Measurements from ENCODE around the gene PCK2.
A peak's percentile ranks its signal among the peaks of the same experiment; 100 is the strongest.

Gene PCK2

DNA sequence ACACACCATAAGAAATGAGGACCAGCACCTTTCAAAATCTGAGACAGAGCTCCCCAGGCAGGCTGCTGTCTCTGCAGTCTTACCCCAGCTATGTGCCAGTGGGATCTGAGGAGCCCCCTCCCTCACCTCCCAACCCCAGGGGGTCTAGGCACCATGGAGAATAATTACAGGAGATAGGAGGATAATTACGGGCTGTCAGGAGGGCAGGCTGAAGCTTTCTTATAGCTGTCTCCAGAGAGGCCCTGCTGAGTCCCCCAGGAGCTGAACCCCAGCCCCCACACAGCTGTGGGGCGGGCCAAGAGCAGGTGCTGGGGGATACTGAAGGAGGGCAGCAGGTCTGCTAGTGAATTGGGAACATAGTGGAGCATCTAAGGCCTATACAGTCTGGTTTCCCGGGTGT is 16.0 kb upstream of the PCK2 start:
- no peak for DNase-seq (ENCODE audit: extremely low spot score)
- ChIA-PET POLR2A (interaction anchor here (6.4 kb wide), 1 partner anchor 16 kb away, joined by 76 read pairs; the partner anchor contains the start of gene PCK2), CTCF (interaction anchor here (1.0 kb wide), 1 partner anchor 19 kb away, joined by 3 read pairs; no protein-coding TSS in a partner anchor)
- no peak for TF ChIP-seq TARDBP (IDR thresholded peaks at IDR 0.05)
- TF ChIP-seq CTBP1 (IDR thresholded peaks at IDR 0.05; ENCODE audit: borderline replicate concordance), result no peak
- TF ChIP-seq ELF4 (IDR thresholded peaks at IDR 0.05), result no peak
- TF ChIP-seq ARNT (IDR thresholded peaks at IDR 0.05), result no peak
- no peak for TF ChIP-seq HDGF (IDR thresholded peaks at IDR 0.05; ENCODE audit: borderline replicate concordance)
- TF ChIP-seq ZNF384 (IDR thresholded peaks at IDR 0.05), result no peak
- no peak for TF ChIP-seq FOXA1 (IDR thresholded peaks at IDR 0.05)
- TF ChIP-seq SUZ12 (IDR thresholded peaks at IDR 0.05), result no peak
- no peak for TF ChIP-seq FOXK2 (IDR thresholded peaks at IDR 0.05)
- TF ChIP-seq, protein P1, sequence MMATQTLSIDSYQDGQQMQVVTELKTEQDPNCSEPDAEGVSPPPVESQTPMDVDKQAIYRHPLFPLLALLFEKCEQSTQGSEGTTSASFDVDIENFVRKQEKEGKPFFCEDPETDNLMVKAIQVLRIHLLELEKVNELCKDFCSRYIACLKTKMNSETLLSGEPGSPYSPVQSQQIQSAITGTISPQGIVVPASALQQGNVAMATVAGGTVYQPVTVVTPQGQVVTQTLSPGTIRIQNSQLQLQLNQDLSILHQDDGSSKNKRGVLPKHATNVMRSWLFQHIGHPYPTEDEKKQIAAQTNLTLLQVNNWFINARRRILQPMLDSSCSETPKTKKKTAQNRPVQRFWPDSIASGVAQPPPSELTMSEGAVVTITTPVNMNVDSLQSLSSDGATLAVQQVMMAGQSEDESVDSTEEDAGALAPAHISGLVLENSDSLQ (IDR thresholded peaks at IDR 0.05), result no peak
- TF ChIP-seq FOXM1 (IDR thresholded peaks at IDR 0.05; ENCODE audit: borderline replicate concordance), result no peak
- no peak for TF ChIP-seq L3MBTL2 (conservative IDR thresholded peaks at IDR 0.05)
- no peak for TF ChIP-seq SP1 (IDR thresholded peaks at IDR 0.05)
- TF ChIP-seq BHLHE40 (IDR thresholded peaks at IDR 0.05; ENCODE audit: borderline replicate concordance), result no peak
- TF ChIP-seq LEF1 (IDR thresholded peaks at IDR 0.05; ENCODE audit: borderline replicate concordance), result no peak
- TF ChIP-seq NFRKB (IDR thresholded peaks at IDR 0.05), result no peak

DNA sequence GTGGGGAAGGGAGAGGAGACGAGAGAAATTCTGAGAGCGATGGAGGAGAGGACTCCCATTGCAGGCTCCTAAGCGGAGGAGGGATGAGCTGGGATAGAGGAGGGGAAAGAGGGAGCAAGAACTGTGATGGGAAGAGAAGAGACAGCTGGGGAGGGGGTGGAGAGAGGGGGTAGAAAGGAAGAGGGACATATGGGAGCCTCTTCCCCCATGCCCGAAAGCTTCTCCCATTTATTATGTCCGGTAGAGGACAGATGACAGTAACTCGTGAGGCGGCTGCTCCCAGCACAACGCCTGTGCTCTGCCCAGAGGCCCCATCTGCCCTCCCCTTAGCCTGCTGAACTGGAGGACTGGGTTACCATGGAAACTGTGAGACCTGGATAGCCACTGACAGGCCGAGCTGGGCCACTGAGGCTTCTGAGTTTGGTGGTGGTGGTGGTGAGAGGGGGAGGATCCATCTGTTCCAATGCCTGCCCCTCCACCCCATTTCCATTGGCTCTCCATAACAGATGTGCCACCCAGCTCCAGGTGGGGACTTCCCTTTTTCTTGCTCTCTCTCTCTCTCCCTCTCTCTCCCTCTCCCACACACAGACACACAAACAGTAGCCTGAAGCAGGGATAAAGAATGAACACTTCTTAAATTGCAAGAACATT is 14.5 kb upstream of the PCK2 start:
- CTCF ChIA-PET, result interaction anchor here (0.7 to 3.9 kb wide), 5 partner anchors 11 to 268 kb away, joined by 3 to 36 read pairs (median 13); no protein-coding TSS in a partner anchor
- no peak for TF ChIP-seq FOXM1 (IDR thresholded peaks at IDR 0.05; ENCODE audit: borderline replicate concordance)
- TF ChIP-seq NFRKB (IDR thresholded peaks at IDR 0.05), result no peak
- no peak for TF ChIP-seq FOXA1 (IDR thresholded peaks at IDR 0.05)
- no peak for TF ChIP-seq CTBP1 (IDR thresholded peaks at IDR 0.05; ENCODE audit: borderline replicate concordance)
- no peak for TF ChIP-seq L3MBTL2 (conservative IDR thresholded peaks at IDR 0.05)
- no peak for TF ChIP-seq LEF1 (IDR thresholded peaks at IDR 0.05; ENCODE audit: borderline replicate concordance)
- no peak for DNase-seq (ENCODE audit: extremely low spot score)

DNA sequence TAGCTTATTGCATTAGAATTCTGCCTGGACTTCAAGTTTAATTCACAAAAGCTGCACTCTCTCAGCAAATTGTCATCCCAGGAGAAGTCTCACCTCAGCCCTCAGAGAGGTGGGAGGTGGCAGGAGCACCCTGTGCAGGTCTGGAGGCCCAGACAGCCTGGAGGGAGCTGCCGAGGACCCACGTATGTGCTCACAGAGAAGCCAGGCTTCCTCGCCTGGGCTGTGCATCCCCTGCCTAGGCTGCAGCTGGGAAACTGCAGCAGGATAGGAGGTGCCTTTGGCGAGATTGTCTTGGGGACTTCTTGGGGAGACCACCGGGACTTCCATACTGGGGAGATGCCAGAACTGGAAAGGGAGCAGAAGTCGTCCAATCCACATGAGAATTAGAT is 14.0 kb upstream of the PCK2 start:
- POLR2A ChIA-PET, result interaction anchor here (0.8 to 6.4 kb wide), 14 partner anchors 8 to 68 kb away, joined by 3 to 76 read pairs (median 6); partner anchors contain the start of genes CARMIL3, DCAF11, EMC9 and NRL

More for the DNA sequence above, 14.5 kb upstream of the PCK2 start:
- POLR2A ChIA-PET, result interaction anchor here (0.8 to 6.4 kb wide), 8 partner anchors 10 to 68 kb away, joined by 3 to 76 read pairs (median 9); partner anchors contain the start of genes CARMIL3, DCAF11, NRL and PCK2

DNA sequence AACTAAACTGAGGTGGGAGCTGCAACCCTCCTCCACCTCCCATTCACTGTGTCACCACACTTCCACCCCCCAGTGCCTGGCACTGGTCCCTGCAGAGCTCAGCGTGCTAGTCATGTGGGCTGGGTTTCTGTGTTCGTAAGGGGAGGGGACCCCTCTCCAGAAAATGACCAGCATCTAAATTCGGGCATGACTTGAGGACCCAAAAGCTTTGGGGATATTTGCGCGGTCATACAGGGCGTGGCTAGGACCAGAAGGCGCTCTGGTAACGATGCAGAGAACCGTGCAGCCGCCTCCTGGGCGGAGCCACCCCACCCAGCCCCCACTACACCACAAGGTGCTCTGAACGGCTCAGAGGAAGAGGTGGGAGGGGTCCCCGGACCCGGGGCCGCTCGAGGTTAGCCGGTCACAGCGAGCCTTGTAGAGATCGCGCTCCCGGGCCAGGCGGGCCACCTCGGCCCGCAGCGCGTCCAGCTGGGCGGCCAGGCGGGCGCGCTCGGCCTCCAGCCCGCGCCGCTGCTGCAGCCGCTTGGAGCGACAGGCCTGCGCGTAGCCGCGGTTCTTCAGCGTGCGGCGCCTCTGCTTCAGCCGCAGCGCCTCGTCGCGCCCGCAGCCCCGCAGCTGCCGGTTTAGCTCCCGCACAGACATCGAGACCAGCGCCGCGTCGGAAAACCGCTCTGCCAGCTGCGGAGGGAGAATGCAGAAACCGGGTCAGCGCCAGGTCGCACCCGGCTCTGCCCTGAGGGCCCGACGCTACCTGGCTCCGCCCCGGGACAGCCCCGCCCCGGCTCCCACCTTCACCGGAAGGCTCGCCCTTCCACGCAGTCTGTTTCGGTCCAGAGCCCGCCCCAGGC is 13.0 kb upstream of the PCK2 start:
- no peak for TF ChIP-seq ZNF384 (IDR thresholded peaks at IDR 0.05)
- peak; percentile 21; the same call in 1 of the 2 replicates for TF ChIP-seq L3MBTL2 (conservative IDR thresholded peaks at IDR 0.05)
- TF ChIP-seq FOXM1 (IDR thresholded peaks at IDR 0.05; ENCODE audit: borderline replicate concordance), result no peak
- POLR2A ChIA-PET, result interaction anchor here (0.8 to 6.4 kb wide), 16 partner anchors 8 to 67 kb away, joined by 3 to 76 read pairs (median 5); partner anchors contain the start of genes CARMIL3, DCAF11, EMC9 and NRL
- DNase-seq (ENCODE audit: extremely low spot score), result peak; percentile 62
- CTCF ChIA-PET, result interaction anchor here (0.6 to 3.9 kb wide), 5 partner anchors 10 to 80 kb away, joined by 3 to 36 read pairs (median 13); partner anchors contain the start of genes DCAF11, IRF9 and NRL

More for the DNA sequence above, 14.0 kb upstream of the PCK2 start:
- TF ChIP-seq SUZ12 (IDR thresholded peaks at IDR 0.05) (no peak), NFRKB (IDR thresholded peaks at IDR 0.05) (no peak), ZNF384 (IDR thresholded peaks at IDR 0.05) (no peak)
- TF ChIP-seq, protein P1 (IDR thresholded peaks at IDR 0.05), result no peak
- CTCF ChIA-PET, result interaction anchor here (0.6 to 3.9 kb wide), 7 partner anchors 11 to 268 kb away, joined by 3 to 36 read pairs (median 6); partner anchors contain the start of genes DCAF11, IRF9 and NRL
- no peak for DNase-seq (ENCODE audit: extremely low spot score)

DNA sequence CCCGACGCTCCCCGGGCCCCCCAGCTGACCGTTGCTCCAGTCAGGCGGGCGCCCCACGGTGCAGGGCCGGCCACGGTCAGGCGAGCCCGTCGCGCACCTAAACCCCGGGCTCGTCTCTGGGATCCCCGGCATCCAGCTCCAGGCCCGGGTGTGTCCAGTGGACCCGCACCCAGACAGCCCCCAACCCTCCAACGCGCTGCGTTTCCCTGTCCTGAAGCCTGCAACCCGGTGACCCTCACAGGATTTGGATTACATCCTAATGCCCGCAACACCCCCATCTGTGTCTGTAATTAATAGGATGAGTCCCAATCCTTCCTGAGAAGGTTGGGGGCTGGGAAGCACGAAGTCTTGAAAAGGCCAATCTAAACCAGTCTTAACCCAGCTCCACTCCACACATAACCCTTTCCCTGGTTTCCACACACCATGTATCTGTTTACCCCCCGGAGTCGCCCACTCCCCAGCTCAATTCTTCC is 12.3 kb upstream of the PCK2 start:
- ChIA-PET POLR2A (interaction anchor here (0.9 to 6.4 kb wide), 8 partner anchors 8 to 32 kb away, joined by 3 to 76 read pairs (median 6); partner anchors contain the start of genes DCAF11, NRL and PCK2), CTCF (interaction anchor here (0.7 to 3.9 kb wide), 4 partner anchors 9 to 27 kb away, joined by 4 to 36 read pairs (median 17); no protein-coding TSS in a partner anchor)
- TF ChIP-seq BHLHE40 (IDR thresholded peaks at IDR 0.05; ENCODE audit: borderline replicate concordance), result no peak
- TF ChIP-seq, protein P1 (IDR thresholded peaks at IDR 0.05), result no peak
- TF ChIP-seq SP1 (IDR thresholded peaks at IDR 0.05), result no peak
- no peak for TF ChIP-seq NFRKB (IDR thresholded peaks at IDR 0.05)
- no peak for TF ChIP-seq ARNT (IDR thresholded peaks at IDR 0.05)
- no peak for TF ChIP-seq FOXA1 (IDR thresholded peaks at IDR 0.05)
- no peak for TF ChIP-seq CTBP1 (IDR thresholded peaks at IDR 0.05; ENCODE audit: borderline replicate concordance)
- no peak for TF ChIP-seq L3MBTL2 (conservative IDR thresholded peaks at IDR 0.05)
- no peak for TF ChIP-seq ZNF384 (IDR thresholded peaks at IDR 0.05)
- TF ChIP-seq ELF4 (IDR thresholded peaks at IDR 0.05), result no peak
- TF ChIP-seq FOXM1 (IDR thresholded peaks at IDR 0.05; ENCODE audit: borderline replicate concordance), result no peak
- TF ChIP-seq FOXK2 (IDR thresholded peaks at IDR 0.05), result no peak
- no peak for TF ChIP-seq SUZ12 (IDR thresholded peaks at IDR 0.05)
- no peak for TF ChIP-seq LEF1 (IDR thresholded peaks at IDR 0.05; ENCODE audit: borderline replicate concordance)
- no peak for TF ChIP-seq HDGF (IDR thresholded peaks at IDR 0.05; ENCODE audit: borderline replicate concordance)
- no peak for TF ChIP-seq TARDBP (IDR thresholded peaks at IDR 0.05)
- DNase-seq (ENCODE audit: extremely low spot score), result no peak
